SK-N-SH treated with all-trans-retinoic acid at 6 μM for 48 hours (cell line): ENCODE data around the gene SCARF2.

Source experiments
- BACH2 ChIP-seq: fragments of 250-450 bp; sonication (Bioruptor Pico); IDR thresholded peaks from 2 replicates; pipeline ENCODE4 v1.9.0; 2021; ENCODE audit warnings: mild to moderate bottlenecking, borderline replicate concordance
- ESRRG ChIP-seq: fragments of 250-450 bp; sonication (Bioruptor Pico); IDR thresholded peaks from 2 replicates; pipeline ENCODE4 v1.6.1; 2021; ENCODE audit warnings: mild to moderate bottlenecking
- PPARA ChIP-seq: fragments of 250-450 bp; sonication (Bioruptor Pico); IDR thresholded peaks from 2 replicates; pipeline ENCODE4 v1.5.0; 2020; ENCODE audit warnings: mild to moderate bottlenecking, borderline replicate concordance
- RARB ChIP-seq: fragments of 250-450 bp; sonication (Bioruptor Pico); IDR thresholded peaks from 2 replicates; pipeline ENCODE4 v1.8.0; 2021; ENCODE audit warnings: mild to moderate bottlenecking, moderate library complexity
- ZFP3 ChIP-seq: fragments of 250-450 bp; sonication (Bioruptor Pico); IDR thresholded peaks from 2 replicates; pipeline ENCODE4 v1.5.0; 2020; ENCODE audit warnings: mild to moderate bottlenecking, moderate library complexity
- TF ChIP-seq, protein P1 (sequence below): fragments of 250-450 bp; sonication (Bioruptor Pico); IDR thresholded peaks from 2 replicates; pipeline ENCODE4 v1.8.0; 2021; ENCODE audit warnings: low read depth, mild to moderate bottlenecking, moderate library complexity, borderline replicate concordance

DNA sequence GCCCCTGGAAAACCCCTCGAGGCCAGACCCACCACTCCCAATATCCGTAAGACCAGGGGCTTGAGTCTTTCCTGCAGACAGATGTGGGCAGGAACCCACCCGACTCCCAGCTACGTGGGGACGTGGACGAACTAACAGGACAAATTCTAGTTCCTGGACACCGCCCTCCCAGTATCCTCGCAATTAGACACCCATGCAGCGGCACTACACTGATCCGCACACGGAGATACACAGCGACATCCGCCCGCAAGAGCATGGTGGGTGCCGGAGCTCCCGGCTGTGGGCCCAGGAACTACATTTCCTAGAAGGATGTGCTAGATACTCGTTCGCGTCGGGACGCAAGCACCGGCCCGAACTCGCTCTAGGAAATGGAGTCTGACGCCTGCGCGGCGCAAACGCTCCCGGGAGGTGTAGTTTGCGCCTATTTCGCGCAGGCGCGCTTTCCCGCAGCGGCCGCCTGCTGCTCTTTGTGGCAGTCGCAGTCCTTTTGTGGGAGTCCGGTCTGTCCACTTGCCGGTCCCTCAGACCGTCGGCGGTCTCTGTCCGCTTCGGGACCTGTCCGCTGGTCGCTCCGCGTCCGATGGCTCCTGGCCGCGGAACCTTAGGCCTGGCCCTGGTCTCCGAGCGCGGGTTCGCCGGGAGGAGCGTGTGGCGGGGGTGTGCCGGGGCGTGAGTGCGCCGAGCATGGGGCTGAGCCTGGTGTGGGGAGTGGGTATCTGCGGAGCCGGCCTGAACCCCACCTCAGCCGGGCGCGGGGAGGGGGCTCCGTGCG is 43.7 kb downstream of the SCARF2 start, which contains the start of gene ZNF74:
- no peak for TF ChIP-seq RARB (CRISPR knock-in tag)
- no peak; the same call in 1 of the 2 replicates for TF ChIP-seq PPARA (CRISPR knock-in tag)
- no peak for TF ChIP-seq BACH2 (CRISPR knock-in tag)
- TF ChIP-seq, protein P1, sequence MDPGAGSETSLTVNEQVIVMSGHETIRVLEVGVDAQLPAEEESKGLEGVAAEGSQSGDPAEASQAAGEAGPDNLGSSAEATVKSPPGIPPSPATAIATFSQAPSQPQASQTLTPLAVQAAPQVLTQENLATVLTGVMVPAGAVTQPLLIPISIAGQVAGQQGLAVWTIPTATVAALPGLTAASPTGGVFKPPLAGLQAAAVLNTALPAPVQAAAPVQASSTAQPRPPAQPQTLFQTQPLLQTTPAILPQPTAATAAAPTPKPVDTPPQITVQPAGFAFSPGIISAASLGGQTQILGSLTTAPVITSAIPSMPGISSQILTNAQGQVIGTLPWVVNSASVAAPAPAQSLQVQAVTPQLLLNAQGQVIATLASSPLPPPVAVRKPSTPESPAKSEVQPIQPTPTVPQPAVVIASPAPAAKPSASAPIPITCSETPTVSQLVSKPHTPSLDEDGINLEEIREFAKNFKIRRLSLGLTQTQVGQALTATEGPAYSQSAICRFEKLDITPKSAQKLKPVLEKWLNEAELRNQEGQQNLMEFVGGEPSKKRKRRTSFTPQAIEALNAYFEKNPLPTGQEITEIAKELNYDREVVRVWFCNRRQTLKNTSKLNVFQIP: no peak
- no peak for TF ChIP-seq ZFP3 (CRISPR knock-in tag)
- 0 out of 2 replicates have a peak, but pooled peaks have one; percentile 50 for TF ChIP-seq ESRRG (CRISPR knock-in tag)
